ENCODE results near the gene FMN1. TPM values are rescaled to one million over a fixed set of nuclear protein-coding genes. Genes with fewer than 3 reads are reported as not detected.

FMN1 gene
- total RNA-seq, 1 donor from 2014 or later: 1.2 TPM

GRCh38 chr15:33200903-33201302 lies 6.4 kb upstream of the FMN1 start:
- FAIRE-seq (no peak), DNase-seq (ENCODE audit: low spot score in 2 of 2) (no peak)

GRCh38 chr15:33200444-33200843 lies 5.9 kb upstream of the FMN1 start:
- DNase-seq (ENCODE audit: low spot score in 2 of 2) (no peak), FAIRE-seq (no peak)

GRCh38 chr15:33198541-33198940 lies 4.0 kb upstream of the FMN1 start:
- FAIRE-seq: no peak
- no peak for DNase-seq (ENCODE audit: low spot score in 2 of 2)

GRCh38 chr15:33197636-33198035 lies 3.1 kb upstream of the FMN1 start:
- DNase-seq (ENCODE audit: low spot score in 2 of 2) (no peak), FAIRE-seq (no peak)

- FAIRE-seq (no peak), DNase-seq (ENCODE audit: low spot score in 2 of 2) (no peak)
These were observed 277 bp downstream of the FMN1 start for GRCh38 chr15:33194237-33194636.

GRCh38 chr15:33191591-33191990 lies 2.9 kb downstream of the FMN1 start:
- DNase-seq (ENCODE audit: low spot score in 2 of 2) (no peak), FAIRE-seq (no peak)

GRCh38 chr15:33190539-33190938 lies 4.0 kb downstream of the FMN1 start:
- FAIRE-seq (no peak), DNase-seq (ENCODE audit: low spot score in 2 of 2) (no peak)

GRCh38 chr15:33188641-33189257 lies 5.8 kb downstream of the FMN1 start:
- FAIRE-seq (no peak), DNase-seq (ENCODE audit: low spot score in 2 of 2) (no peak)

- FAIRE-seq: no peak
- no peak for DNase-seq (ENCODE audit: low spot score in 2 of 2)
These were observed 6.4 kb downstream of the FMN1 start for GRCh38 chr15:33188159-33188558.

GRCh38 chr15:33183334-33183733 lies 11.2 kb downstream of the FMN1 start:
- no peak for DNase-seq (ENCODE audit: low spot score in 2 of 2)
- no peak for FAIRE-seq

GRCh38 chr15:33182926-33183325 lies 11.6 kb downstream of the FMN1 start:
- FAIRE-seq: no peak
- no peak for DNase-seq (ENCODE audit: low spot score in 2 of 2)

GRCh38 chr15:33182278-33182905 lies 12.1 kb downstream of the FMN1 start:
- no peak for FAIRE-seq
- DNase-seq (ENCODE audit: low spot score in 2 of 2): no peak

- DNase-seq (ENCODE audit: low spot score in 2 of 2) (no peak), FAIRE-seq (no peak)
These were observed 14.6 kb downstream of the FMN1 start for GRCh38 chr15:33179874-33180273.

- no peak for DNase-seq (ENCODE audit: low spot score in 2 of 2)
- FAIRE-seq: no peak
These were observed 23.3 kb downstream of the FMN1 start for GRCh38 chr15:33171202-33171601.

- FAIRE-seq: no peak
- DNase-seq (ENCODE audit: low spot score in 2 of 2): no peak
These were observed 24.9 kb downstream of the FMN1 start for GRCh38 chr15:33169625-33170024.

- FAIRE-seq: no peak
- no peak for DNase-seq (ENCODE audit: low spot score in 2 of 2)
These were observed 26.1 kb downstream of the FMN1 start for GRCh38 chr15:33168444-33168843.

- no peak for FAIRE-seq
- no peak for DNase-seq (ENCODE audit: low spot score in 2 of 2)
These were observed 30.7 kb downstream of the FMN1 start for GRCh38 chr15:33163816-33164215.

- DNase-seq (ENCODE audit: low spot score in 2 of 2) (no peak), FAIRE-seq (no peak)
These were observed 33.3 kb downstream of the FMN1 start for GRCh38 chr15:33161209-33161608.

- DNase-seq (ENCODE audit: low spot score in 2 of 2) (no peak), FAIRE-seq (no peak)
These were observed 33.8 kb downstream of the FMN1 start for GRCh38 chr15:33160581-33161165.

GRCh38 chr15:33159726-33160453 lies 34.6 kb downstream of the FMN1 start:
- FAIRE-seq: no peak
- DNase-seq (ENCODE audit: low spot score in 2 of 2): no peak

- FAIRE-seq (no peak), DNase-seq (ENCODE audit: low spot score in 2 of 2) (no peak)
These were observed 36.1 kb downstream of the FMN1 start for GRCh38 chr15:33158366-33158765.
